DOHH2 (cell line): Measurements from ENCODE around the gene TSC2.

Experiments used
- H3F3A ChIP-seq: fragments of 200-600 bp; sonication (generic), shearing (Covaris generic); 2 replicates; pipeline ENCODE4 v1.6.0; 2016; ENCODE audit warnings: antibody characterized with exemption, mild to moderate bottlenecking; ENCODE audit not compliant: control insufficient read depth, insufficient read depth
- H3K27ac ChIP-seq: fragments of 200-600 bp; sonication (generic); 2 replicates; pipeline ENCODE4 v1.5.1; 2014; ENCODE audit warnings: low read depth, mild to moderate bottlenecking, low read length, moderate library complexity
- H3K27me3 ChIP-seq: fragments of 200-600 bp; sonication (generic); 2 replicates; pipeline ENCODE4 v1.6.1; 2014; ENCODE audit warnings: mild to moderate bottlenecking, low read length, mixed read lengths; ENCODE audit not compliant: control insufficient read depth
- H3K36me3 ChIP-seq: fragments of 200-600 bp; sonication (generic); 2 replicates; pipeline ENCODE4 v1.6.1; 2014; ENCODE audit warnings: mild to moderate bottlenecking, low read length, moderate library complexity, mixed read lengths; ENCODE audit not compliant: control insufficient read depth
- H3K4me1 ChIP-seq: fragments of 200-600 bp; sonication (generic); 2 replicates; pipeline ENCODE4 v1.6.1; 2014; ENCODE audit warnings: mild to moderate bottlenecking, low read length, mixed read lengths; ENCODE audit not compliant: control insufficient read depth
- H3K4me2 ChIP-seq: fragments of 200-600 bp; sonication (generic); 2 replicates; pipeline ENCODE4 v1.6.0; 2014; ENCODE audit warnings: mild to moderate bottlenecking, low read length, moderate library complexity
- H3K4me3 ChIP-seq: fragments of 200-600 bp; sonication (generic); 2 replicates; pipeline ENCODE4 v1.5.1; 2014; ENCODE audit warnings: mild to moderate bottlenecking, low read length, mixed read lengths
- H3K79me2 ChIP-seq: fragments of 200-600 bp; sonication (generic); 2 replicates; pipeline ENCODE4 v1.6.1; 2014; ENCODE audit warnings: mild to moderate bottlenecking, low read length, mixed read lengths; ENCODE audit not compliant: control insufficient read depth
- H3K9me2 ChIP-seq: fragments of 200-600 bp; sonication (generic); replicated peaks from 2 replicates; pipeline ENCODE4 v1.6.1; 2014; ENCODE audit warnings: mild to moderate bottlenecking, low read length, mixed read lengths; ENCODE audit not compliant: control insufficient read depth
- H3K9me3 ChIP-seq: fragments of 200-600 bp; sonication (generic); 2 replicates; pipeline ENCODE4 v1.6.1; 2014; ENCODE audit warnings: antibody characterized with exemption, low read length, mixed read lengths; ENCODE audit not compliant: control insufficient read depth, insufficient read depth
- H4K20me1 ChIP-seq: fragments of 200-600 bp; sonication (generic); 2 replicates; pipeline ENCODE4 v1.6.0; 2014; ENCODE audit warnings: low read depth, mild to moderate bottlenecking, antibody characterized with exemption, low read length, moderate library complexity; ENCODE audit not compliant: control insufficient read depth, insufficient read depth
- EZH2phosphoT487 ChIP-seq: fragments of 200-600 bp; sonication (generic); IDR thresholded peaks from 2 replicates; pipeline ENCODE4 v1.6.1; 2017; ENCODE audit warnings: borderline replicate concordance, mild to moderate bottlenecking, antibody characterized with exemption, low read length, moderate library complexity, mixed read lengths
- TF ChIP-seq, protein P1 (sequence below): fragments of 200-600 bp; sonication (generic); IDR thresholded peaks from one replicate; pipeline ENCODE4 v1.5.1; 2014; ENCODE audit warnings: antibody characterized with exemption, mild to moderate bottlenecking, low read depth, low read length; ENCODE audit not compliant: poor library complexity, severe bottlenecking

TSC2 gene

GRCh38 chr16:2079311-2079800 lies 31.6 kb downstream of the TSC2 start:
- Histone ChIP-seq H3K36me3 (peaks cover 3% of the 10 kb centered on the region; the same call in 1 of the 2 replicates), H3K27me3 (no peaks in the 10 kb centered on the region), H3K79me2 (no peaks in the 10 kb centered on the region), H3K4me1 (no peaks in the 10 kb centered on the region), H3K4me2 (no peak overlapping the region), H3K9me3 (no peaks in the 10 kb centered on the region), H4K20me1 (no peaks in the 10 kb centered on the region), H3K27ac (no peak overlapping the region), H3F3A (no peaks in the 10 kb centered on the region), H3K9me2 (no peaks in the 10 kb centered on the region), H3K4me3 (no peak overlapping the region)
- TF ChIP-seq, protein P1, sequence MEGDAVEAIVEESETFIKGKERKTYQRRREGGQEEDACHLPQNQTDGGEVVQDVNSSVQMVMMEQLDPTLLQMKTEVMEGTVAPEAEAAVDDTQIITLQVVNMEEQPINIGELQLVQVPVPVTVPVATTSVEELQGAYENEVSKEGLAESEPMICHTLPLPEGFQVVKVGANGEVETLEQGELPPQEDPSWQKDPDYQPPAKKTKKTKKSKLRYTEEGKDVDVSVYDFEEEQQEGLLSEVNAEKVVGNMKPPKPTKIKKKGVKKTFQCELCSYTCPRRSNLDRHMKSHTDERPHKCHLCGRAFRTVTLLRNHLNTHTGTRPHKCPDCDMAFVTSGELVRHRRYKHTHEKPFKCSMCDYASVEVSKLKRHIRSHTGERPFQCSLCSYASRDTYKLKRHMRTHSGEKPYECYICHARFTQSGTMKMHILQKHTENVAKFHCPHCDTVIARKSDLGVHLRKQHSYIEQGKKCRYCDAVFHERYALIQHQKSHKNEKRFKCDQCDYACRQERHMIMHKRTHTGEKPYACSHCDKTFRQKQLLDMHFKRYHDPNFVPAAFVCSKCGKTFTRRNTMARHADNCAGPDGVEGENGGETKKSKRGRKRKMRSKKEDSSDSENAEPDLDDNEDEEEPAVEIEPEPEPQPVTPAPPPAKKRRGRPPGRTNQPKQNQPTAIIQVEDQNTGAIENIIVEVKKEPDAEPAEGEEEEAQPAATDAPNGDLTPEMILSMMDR, result no peak
- TF ChIP-seq EZH2phosphoT487, result no peak

DNA sequence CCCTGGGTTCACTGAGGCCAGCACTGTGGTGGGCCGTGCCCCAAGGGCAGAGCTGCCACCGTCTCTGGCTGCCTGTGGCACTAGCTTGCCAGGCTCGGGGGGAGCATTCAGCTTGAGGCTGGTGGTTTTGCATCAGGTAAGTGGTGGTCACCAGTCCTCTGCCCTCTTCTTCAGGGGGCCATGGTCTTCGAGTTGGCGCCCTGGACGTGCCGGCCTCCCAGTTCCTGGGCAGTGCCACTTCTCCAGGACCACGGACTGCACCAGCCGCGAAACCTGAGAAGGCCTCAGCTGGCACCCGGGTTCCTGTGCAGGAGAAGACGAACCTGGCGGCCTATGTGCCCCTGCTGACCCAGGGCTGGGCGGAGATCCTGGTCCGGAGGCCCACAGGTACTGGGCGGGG lies 32.2 kb downstream of the TSC2 start:
- Histone ChIP-seq H3K4me1 (no peaks in the 10 kb centered on the region), H3K27me3 (no peaks in the 10 kb centered on the region), H3K4me2 (no peak overlapping the region), H3K4me3 (no peak overlapping the region), H3K79me2 (no peaks in the 10 kb centered on the region), H4K20me1 (no peaks in the 10 kb centered on the region), H3K27ac (no peak overlapping the region), H3F3A (no peaks in the 10 kb centered on the region), H3K36me3 (peaks cover 3% of the 10 kb centered on the region; the same call in 1 of the 2 replicates), H3K9me2 (no peaks in the 10 kb centered on the region), H3K9me3 (no peaks in the 10 kb centered on the region)
- TF ChIP-seq, protein P1, result no peak
- TF ChIP-seq EZH2phosphoT487, result no peak

GRCh38 chr16:2081201-2082084 lies 33.7 kb downstream of the TSC2 start:
- no peak for TF ChIP-seq EZH2phosphoT487
- TF ChIP-seq, protein P1, result no peak

More at GRCh38 chr16:2081201-2082084, 33.7 kb downstream of the TSC2 start:
- peaks cover 10% of the 10 kb centered on the region for H3K36me3 ChIP-seq
- H3K27me3 ChIP-seq, result no peaks in the 10 kb centered on the region
- H3K9me3 ChIP-seq, result no peaks in the 10 kb centered on the region
- H3K9me2 ChIP-seq, result no peaks in the 10 kb centered on the region
- no peak overlapping the region for H3K4me2 ChIP-seq
- no peak overlapping the region for H3K27ac ChIP-seq
- no peaks in the 10 kb centered on the region for H3F3A ChIP-seq
- no peaks in the 10 kb centered on the region for H4K20me1 ChIP-seq
- no peak overlapping the region for H3K4me3 ChIP-seq
- no peaks in the 10 kb centered on the region for H3K4me1 ChIP-seq
- H3K79me2 ChIP-seq, result no peaks in the 10 kb centered on the region
